ENCODE data around the gene ALAD. TPM values are rescaled to one million over a fixed set of nuclear protein-coding genes. Genes with fewer than 3 reads are reported as not detected.

Gene ALAD
- total and polyA plus RNA-seq, 7 donors: 14.8 to 50.2 (median 31.0) TPM

GRCh38 chr9:113403646-113404045 is 2.6 kb upstream of the ALAD start:
- H3K27ac ChIP-seq: no peak overlapping the region
- no peaks in the 10 kb centered on the region for H3K27me3 ChIP-seq
- peaks cover 0 to 27% (median 24%) of the 10 kb centered on the region in 4 donors for H3K4me1 ChIP-seq
- WGBS, 2 donors: 67 to 89% methylated on average over 2 of the region's 2 CpGs
- H3K9me3 ChIP-seq: no peaks in the 10 kb centered on the region
- TF ChIP-seq POLR2AphosphoS5 (IDR thresholded peaks at IDR 0.05) (no peak), EP300 (IDR thresholded peaks at IDR 0.05) (no peak), POLR2A (IDR thresholded peaks at IDR 0.05) (no peak), CTCF (IDR thresholded peaks at IDR 0.05) (no peak)
- H3K4me3 ChIP-seq: no peak overlapping the region
- DNase-seq: no peak
- intact Hi-C loops (cut with DNase I): loop anchor here (5.0 kb wide), 1 partner anchor 254 kb away; no protein-coding TSS in a partner anchor
- peaks cover 0 to 16% (median 6%) of the 10 kb centered on the region in 4 donors for H3K36me3 ChIP-seq

GRCh38 chr9:113399646-113400200 is 1.4 kb downstream of the ALAD start:
- DNase-seq: no peak
- peaks cover 0 to 21% (median 15%) of the 10 kb centered on the region in 4 donors for H3K4me1 ChIP-seq
- H3K27me3 ChIP-seq: no peaks in the 10 kb centered on the region
- intact Hi-C loops (cut with DNase I): loop anchor here (2.0 to 5.0 kb wide), 4 partner anchors 51 to 258 kb away; partner anchors contain the start of genes BSPRY and WDR31
- WGBS, 2 donors: 85 to 93% methylated on average over 3 of the region's 3 CpGs
- TF ChIP-seq POLR2AphosphoS5 (IDR thresholded peaks at IDR 0.05): no peak
- TF ChIP-seq POLR2A (IDR thresholded peaks at IDR 0.05): no peak
- TF ChIP-seq EP300 (IDR thresholded peaks at IDR 0.05): no peak
- no peaks in the 10 kb centered on the region for H3K36me3 ChIP-seq
- no peak overlapping the region for H3K27ac ChIP-seq
- H3K9me3 ChIP-seq: no peaks in the 10 kb centered on the region
- no peak overlapping the region for H3K4me3 ChIP-seq

- Histone ChIP-seq H3K27ac (no peak overlapping the region), H3K36me3 (no peaks in the 10 kb centered on the region), H3K4me3 (no peak overlapping the region), H3K4me1 (peaks cover 0 to 21% (median 15%) of the 10 kb centered on the region in 4 donors), H3K27me3 (no peaks in the 10 kb centered on the region), H3K9me3 (no peaks in the 10 kb centered on the region)
- WGBS, 2 donors: 79 to 95% methylated on average over 5 of the region's 5 CpGs
- no peak for DNase-seq
- intact Hi-C loops (cut with DNase I): no loop called here
- no peak for TF ChIP-seq POLR2AphosphoS5 (IDR thresholded peaks at IDR 0.05)
- TF ChIP-seq POLR2A (IDR thresholded peaks at IDR 0.05): no peak
- TF ChIP-seq CTCF (IDR thresholded peaks at IDR 0.05): no peak
- no peak for TF ChIP-seq EP300 (IDR thresholded peaks at IDR 0.05)
Observed at GRCh38 chr9:113398796-113399195, 2.3 kb downstream of the ALAD start.

- peaks cover 0 to 21% (median 15%) of the 10 kb centered on the region in 4 donors for H3K4me1 ChIP-seq
- DNase-seq: no peak
- H3K27me3 ChIP-seq: no peaks in the 10 kb centered on the region
- no peak overlapping the region for H3K4me3 ChIP-seq
- TF ChIP-seq CTCF (IDR thresholded peaks at IDR 0.05) (no peak), POLR2A (IDR thresholded peaks at IDR 0.05) (no peak), POLR2AphosphoS5 (IDR thresholded peaks at IDR 0.05) (no peak), EP300 (IDR thresholded peaks at IDR 0.05) (no peak)
- no peaks in the 10 kb centered on the region for H3K9me3 ChIP-seq
- intact Hi-C loops (cut with DNase I): no loop called here
- no peak overlapping the region for H3K27ac ChIP-seq
- peaks cover 0 to 13% (median 0%) of the 10 kb centered on the region in 4 donors for H3K36me3 ChIP-seq
- 38 to 74% methylated on average over 3 of the region's 3 CpGs for WGBS, 2 donors
Observed at GRCh38 chr9:113397203-113397631, 3.9 kb downstream of the ALAD start.

- H3K27me3 ChIP-seq: no peaks in the 10 kb centered on the region
- peaks cover 0 to 9% (median 6%) of the 10 kb centered on the region in 4 donors for H3K4me1 ChIP-seq
- no peaks in the 10 kb centered on the region for H3K9me3 ChIP-seq
- no peak overlapping the region for H3K4me3 ChIP-seq
- H3K27ac ChIP-seq: no peak overlapping the region
- 90 to 97% methylated on average over 9 of the region's 9 CpGs for WGBS, 2 donors
- TF ChIP-seq CTCF (IDR thresholded peaks at IDR 0.05) (no peak), EP300 (IDR thresholded peaks at IDR 0.05) (no peak), POLR2AphosphoS5 (IDR thresholded peaks at IDR 0.05) (no peak), POLR2A (IDR thresholded peaks at IDR 0.05) (no peak)
- H3K36me3 ChIP-seq: peaks cover 10 to 33% (median 18%) of the 10 kb centered on the region in 4 donors
- intact Hi-C loops (cut with DNase I): no loop called here
- DNase-seq: peak; percentile 34
Observed at GRCh38 chr9:113395000-113395861, 5.9 kb downstream of the ALAD start.

Measured in sigmoid colon (tissue), 7 donors.